DMS53 (cell line): ENCODE results near the gene ART3.

Source experiments
- DNase-seq: peaks from one replicate; lab custom pipeline; 2025; lab: John Stamatoyannopoulos, UW

The ART3 gene

GRCh38 chr4:76072760-76073159, 1.7 kb upstream of the ART3 start:
- DNase-seq, result no peak

GRCh38 chr4:76074993-76075600, 588 bp downstream of the ART3 start:
- DNase-seq, result no peak

DNA sequence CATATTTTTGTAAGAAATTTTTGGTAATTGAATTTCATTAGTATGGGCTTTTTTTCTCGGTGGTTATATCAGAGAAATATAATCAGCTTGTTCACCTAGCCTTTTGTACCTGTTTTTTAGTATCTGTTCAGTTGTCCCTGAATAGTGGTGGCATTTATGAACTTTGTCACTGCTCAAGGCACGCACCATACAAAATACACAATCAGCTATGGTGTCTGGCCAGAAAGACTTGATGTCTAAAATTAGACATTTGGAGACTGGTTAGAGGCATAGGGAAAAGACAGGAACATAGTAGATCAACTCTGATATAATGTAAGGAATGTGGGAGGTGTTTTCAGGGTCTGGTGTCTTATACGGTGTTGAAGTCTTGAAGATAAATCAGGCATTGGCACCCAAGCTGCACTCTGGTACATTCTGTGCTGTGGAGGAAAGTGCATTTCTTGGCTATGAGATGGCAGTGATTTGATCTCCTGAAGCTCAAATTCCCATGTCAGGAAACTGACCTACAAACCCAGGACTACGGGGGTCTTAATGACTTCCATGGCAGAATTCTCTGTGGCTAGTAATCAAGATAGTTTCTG, 3.6 kb downstream of the ART3 start:
- DNase-seq, result no peak

DNA sequence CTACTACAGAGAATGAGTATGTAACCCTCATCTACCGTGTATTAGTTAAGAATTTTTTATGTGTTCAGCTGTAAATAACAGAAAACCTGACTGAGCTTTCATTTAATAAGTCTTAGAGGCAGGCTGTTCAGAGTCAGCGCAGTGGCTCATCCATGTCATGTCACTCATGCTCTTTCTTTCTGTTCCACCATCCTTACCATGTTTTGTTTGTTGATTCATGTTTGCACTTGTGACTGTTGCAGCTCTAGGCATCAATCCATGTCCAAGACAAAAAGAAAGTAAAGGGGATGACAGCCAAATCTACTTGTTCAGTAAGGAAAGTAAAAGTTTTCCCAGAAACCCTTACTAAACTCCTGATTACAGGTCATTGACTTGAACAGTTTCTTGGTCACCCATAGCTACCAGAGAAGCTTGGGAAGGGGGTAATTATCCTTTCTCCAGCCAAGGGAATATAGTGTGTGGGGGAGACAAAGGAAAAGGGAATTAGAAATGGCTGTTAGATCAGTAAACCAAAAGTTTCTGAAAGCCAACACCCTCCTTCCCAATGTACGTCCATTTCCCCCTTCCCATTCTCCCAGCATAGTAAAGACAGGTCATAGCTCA, 9.0 kb downstream of the ART3 start:
- no peak for DNase-seq

GRCh38 chr4:76084542-76084941, 10.0 kb downstream of the ART3 start:
- no peak for DNase-seq

GRCh38 chr4:76087007-76087769, 12.7 kb downstream of the ART3 start:
- DNase-seq, result peak; percentile 83

GRCh38 chr4:76088719-76089118, 14.2 kb downstream of the ART3 start:
- DNase-seq, result no peak

GRCh38 chr4:76090241-76090691, 15.8 kb downstream of the ART3 start:
- no peak for DNase-seq

GRCh38 chr4:76091052-76091451, 16.5 kb downstream of the ART3 start:
- DNase-seq, result no peak

- no peak for DNase-seq
Measured at GRCh38 chr4:76095568-76095967, 21.1 kb downstream of the ART3 start.

DNA sequence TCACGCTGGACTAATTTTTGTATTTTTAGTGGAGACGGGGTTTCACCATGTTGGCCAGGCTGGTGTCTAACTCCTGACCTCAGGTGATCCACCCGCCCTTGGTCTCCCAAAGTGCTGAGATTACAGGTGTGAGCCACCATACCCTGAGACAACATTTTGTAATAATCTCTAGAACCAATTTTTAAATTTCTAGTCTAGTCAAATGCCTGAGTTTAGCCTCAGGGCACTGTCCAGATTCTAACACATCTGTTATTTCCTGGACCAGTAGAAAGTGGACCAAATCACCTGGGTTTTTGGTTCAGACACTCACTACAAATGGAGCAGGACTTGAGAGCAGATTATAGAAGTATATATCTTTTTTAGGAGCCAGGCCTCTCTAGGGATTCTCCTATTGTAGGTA, 21.6 kb downstream of the ART3 start:
- no peak for DNase-seq

- DNase-seq, result no peak
Measured at GRCh38 chr4:76105652-76106051, 31.1 kb downstream of the ART3 start.

DNA sequence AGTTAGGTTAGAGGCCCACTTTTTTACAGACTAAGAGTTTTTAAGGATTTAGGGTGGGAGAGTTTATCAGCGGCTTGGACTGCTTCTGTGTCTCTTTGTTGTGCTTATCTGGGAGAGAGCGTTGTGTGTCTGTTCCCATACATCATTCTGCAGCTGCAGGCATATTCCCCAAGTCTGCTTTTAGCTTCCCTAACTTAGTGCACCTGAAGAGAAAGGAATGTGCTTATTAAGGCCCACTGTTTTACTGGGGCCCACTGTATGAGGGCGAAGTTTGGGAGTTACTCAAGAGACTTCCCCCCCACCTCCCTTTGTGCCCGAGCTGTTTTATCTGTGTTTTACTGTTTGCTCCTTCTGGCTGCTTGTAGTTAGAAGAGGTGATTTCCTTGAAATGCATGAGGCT, 31.9 kb downstream of the ART3 start:
- no peak for DNase-seq

DNA sequence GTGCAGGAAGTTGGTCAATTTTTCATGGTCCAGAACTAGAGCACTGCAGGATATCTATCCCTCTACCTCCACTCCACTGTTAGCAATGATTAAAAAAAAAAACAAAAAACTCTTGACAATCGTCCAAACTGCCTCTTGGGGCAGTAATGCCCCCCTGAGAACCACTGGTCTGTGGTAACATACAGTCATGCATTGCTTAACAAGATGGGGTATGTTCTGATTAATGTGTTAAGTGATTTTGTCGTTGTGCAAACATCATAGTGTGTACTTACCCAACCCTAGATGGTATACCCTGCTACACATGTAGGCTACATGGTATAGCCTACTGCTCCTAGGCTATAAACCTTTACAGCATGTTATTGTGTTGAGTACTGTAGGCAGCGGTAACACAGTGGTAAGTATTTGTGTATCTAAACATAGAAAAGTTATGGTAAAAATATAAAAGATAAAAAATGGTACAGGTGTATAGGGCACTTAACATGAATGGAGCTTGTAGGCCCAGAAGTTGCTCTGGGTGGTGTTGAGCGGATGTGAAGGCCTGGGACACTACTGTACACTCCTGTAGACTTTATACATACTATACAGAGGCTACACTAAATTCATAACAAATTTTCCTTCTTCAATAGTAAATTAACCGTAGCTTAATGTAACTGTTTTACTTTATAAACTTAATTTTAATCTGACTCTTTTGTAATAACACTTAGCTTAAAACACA, 34.1 kb downstream of the ART3 start:
- DNase-seq, result peak; percentile 15

DNA sequence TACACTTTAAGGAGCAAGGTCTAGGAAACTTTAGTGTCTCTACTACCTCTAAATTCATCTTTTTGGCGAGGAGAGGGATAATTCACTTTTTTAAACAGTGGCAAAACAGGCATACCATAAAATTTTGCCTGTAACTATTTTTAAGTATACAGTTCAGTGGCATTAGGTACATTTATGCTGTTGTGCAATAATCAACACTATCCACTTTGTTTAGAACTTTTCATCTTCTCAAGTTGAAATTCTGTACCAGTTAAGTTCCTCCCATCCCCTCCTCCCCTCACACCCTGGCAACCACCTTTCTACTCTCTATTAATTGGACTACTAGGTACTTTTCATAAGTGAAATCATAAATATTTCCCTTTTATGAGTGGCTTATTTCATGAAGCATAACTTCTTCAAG, 42.3 kb downstream of the ART3 start:
- DNase-seq, result no peak

GRCh38 chr4:76117536-76117935, 43.0 kb downstream of the ART3 start:
- DNase-seq, result no peak

GRCh38 chr4:76120199-76120598, 45.7 kb downstream of the ART3 start:
- DNase-seq, result no peak

DNA sequence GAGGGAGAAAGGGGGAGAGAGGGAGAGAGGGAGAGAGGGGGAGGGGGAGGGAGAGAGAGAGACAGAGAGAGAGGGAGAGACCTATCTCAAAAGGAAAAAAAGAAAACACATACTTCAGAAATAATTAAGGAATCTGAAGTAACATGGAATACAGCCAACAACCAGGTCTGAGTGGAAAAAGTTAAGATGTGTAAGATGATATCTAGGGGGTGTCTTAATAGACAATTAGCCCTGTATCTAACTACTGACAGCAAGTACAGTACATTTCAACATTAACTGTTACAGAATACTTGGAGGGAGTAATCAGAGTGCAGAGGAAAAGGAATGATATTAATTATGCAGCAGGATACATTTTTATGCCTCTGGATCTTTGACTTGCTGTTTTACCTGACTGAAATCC, 51.3 kb downstream of the ART3 start:
- no peak for DNase-seq

DNA sequence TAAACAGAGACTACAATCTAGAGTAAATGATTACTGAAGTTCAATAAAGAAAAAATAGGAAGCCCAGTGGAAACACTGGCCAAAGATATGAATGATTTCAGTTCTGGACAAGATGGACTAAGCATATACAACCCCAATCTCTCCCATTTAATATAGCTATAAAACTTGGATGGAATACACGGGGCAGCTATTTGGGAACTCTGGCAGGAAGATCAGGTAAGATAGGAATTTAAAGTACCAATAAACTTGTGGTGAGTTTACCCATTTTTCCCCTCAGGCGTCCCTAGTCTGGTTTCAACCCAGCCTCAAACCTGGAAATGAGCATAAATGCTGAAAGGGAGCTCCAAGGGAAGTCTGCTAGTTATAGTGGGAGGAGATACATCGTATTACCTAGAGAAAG, 53.2 kb downstream of the ART3 start:
- no peak for DNase-seq

GRCh38 chr4:76141241-76141640, 66.7 kb downstream of the ART3 start:
- DNase-seq, result no peak

GRCh38 chr4:76144546-76144945, 70.0 kb downstream of the ART3 start:
- DNase-seq, result no peak

- peak; percentile 80 for DNase-seq
Measured at GRCh38 chr4:76147454-76148141, 73.1 kb downstream of the ART3 start.
